Stimulated activated CD4-positive, alpha-beta T cell treated with anti-CD3 and anti-CD28 coated beads, Interleukin-15, amount 100 ng/mL, for 48 hours (primary cell): ENCODE measurements around the gene TMEM178B.

Source experiments
- DNase-seq, 2 donors: peaks; one replicate each; pipeline ENCODE4 v3.0.0-alpha.2; 2020; ENCODE audit warnings: low read depth in 2 of 2

Gene TMEM178B

DNA sequence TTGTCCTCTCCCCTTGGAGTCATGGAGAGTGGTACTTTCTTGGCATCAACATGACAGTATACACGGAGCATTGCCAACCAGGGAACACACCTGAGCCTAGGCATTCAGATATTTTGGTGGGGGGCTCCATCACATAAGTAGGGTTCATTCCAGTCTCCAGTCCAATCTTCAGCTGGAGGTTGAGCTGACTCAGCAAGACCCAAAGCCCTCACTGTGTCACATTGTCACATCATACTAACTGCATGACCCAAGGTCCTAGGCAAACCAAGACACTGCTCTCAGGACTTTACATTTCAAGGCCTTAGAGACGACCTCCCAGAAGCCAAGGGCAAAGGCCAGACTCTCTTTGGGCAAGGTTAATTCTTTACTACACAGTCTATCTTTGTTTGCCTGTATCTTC is 190.1 kb downstream of the TMEM178B start:
- DNase-seq = no peak

DNA sequence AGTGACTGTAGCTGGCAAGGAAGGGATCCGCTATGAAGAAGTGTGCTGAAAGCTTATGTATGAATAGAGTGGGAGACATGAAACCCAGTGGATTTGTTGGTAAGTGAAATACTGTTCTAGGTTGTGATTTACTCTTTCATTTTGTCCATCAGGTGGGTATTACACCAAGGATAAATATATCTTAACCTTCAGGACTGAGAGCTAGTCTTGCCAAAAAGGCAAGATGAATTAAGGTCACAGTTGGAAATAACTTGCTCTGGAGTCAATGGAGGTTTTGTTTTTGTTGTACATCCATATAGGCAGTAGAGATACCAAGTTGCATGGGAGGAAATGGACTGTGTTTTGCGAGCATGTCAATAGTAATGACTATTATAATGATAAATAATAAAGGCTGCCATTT is 190.6 kb downstream of the TMEM178B start:
- DNase-seq = no peak

- no peak for DNase-seq
These were observed 191.8 kb downstream of the TMEM178B start for GRCh38 chr7:141265668-141266067.

GRCh38 chr7:141268614-141269013 is 194.8 kb downstream of the TMEM178B start:
- DNase-seq = no peak

DNA sequence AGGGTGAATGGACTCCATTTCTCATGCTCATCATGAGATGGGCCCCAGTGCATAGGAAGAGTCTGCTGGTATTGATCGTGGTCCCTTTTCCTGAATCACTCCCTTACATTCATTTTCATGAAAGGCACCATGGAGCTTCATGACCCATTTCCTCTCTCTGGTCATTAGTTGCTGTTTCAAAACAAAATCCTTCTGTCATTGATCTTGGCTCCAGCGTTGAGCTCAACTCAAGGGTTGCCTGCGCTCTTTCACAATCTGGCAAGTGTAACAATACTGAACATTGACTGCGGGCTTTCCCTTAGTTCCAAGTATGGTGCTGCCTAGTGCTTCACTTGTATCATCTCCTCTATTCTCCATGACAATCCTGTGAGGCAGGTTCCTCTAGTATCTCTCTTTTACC is 197.6 kb downstream of the TMEM178B start:
- no peak for DNase-seq

DNA sequence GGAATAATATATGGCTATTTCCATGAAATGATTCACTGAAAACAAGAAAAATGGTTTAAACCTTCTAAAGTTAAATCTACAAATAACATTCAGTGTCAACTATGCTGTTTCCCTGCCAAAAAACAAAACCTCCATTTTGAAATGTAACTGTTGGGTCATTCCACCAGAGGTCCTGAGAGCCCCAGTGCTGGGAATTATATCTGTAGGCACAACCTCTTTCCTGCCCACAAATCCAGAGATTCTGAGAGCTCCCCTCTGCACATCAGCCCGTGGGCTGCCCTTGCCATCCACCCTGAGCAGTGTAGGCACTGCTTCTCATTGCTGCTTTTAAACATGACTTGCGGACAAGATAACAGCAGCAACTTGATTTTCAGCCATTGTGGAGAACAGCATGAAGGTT is 198.6 kb downstream of the TMEM178B start:
- DNase-seq = no peak

GRCh38 chr7:141275350-141275749 is 201.5 kb downstream of the TMEM178B start:
- no peak for DNase-seq

- no peak for DNase-seq
These were observed 202.2 kb downstream of the TMEM178B start for GRCh38 chr7:141276031-141276430.

DNA sequence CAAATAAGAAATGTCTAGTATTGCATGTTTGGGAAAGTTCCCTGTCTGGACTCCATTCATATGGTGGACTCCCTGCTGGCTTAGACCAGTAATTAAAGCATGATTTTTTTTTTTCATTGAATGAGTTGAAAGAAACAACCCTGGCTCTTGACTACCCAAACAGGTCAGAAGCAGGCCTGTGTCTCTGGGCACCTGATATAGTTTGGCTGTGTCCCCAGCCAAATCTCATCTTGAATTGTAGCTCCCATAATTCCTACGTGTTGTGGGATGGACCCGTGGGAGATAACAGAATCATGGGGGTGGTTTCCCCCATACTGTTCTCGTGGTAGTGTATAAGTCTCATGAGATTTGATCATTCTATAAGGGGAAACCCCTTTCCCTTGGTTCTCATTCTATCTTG is 206.2 kb downstream of the TMEM178B start:
- no peak for DNase-seq

GRCh38 chr7:141281311-141281710 is 207.4 kb downstream of the TMEM178B start:
- DNase-seq = no peak

DNA sequence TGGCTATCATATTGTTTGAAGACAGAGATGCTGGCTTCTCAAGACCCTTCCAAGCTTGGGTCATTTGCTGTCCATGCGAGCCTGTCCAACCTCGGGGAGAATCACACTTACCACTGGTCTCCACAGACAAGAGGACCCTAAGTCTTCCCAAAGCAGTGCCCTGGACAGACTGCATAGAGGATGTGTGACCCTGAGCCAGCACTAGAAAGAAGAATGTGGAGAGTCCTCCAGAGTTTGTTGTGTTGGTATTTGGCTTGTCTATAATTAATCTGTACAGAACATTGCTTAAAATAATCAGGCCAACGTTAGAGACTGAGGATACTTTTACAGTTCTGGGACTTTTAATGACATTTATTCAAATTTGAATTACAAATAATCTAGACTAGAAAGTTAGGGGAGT is 212.7 kb downstream of the TMEM178B start:
- no peak for DNase-seq

DNA sequence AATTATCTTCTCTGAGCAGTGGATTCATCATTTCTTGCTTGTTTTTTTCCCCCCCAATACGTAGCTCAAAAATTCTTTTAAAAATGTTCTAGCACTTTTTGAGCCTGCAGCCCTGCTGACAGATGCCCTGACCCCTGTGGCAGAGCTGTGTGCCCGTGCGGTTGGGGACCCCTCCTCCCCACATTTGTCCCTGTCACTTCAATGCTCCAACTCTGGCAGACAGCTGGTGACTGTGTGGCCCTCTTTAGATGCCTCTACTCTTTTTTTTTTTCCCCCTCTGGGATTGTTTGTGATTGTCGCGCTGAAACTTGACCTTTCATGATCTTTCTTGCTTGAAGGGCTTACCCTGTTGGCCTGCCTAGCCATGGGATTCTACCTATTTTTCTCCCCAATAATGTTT is 214.1 kb downstream of the TMEM178B start:
- DNase-seq = no peak

GRCh38 chr7:141288626-141289025 is 214.8 kb downstream of the TMEM178B start:
- DNase-seq = no peak

GRCh38 chr7:141290365-141290764 is 216.5 kb downstream of the TMEM178B start:
- no peak for DNase-seq

DNA sequence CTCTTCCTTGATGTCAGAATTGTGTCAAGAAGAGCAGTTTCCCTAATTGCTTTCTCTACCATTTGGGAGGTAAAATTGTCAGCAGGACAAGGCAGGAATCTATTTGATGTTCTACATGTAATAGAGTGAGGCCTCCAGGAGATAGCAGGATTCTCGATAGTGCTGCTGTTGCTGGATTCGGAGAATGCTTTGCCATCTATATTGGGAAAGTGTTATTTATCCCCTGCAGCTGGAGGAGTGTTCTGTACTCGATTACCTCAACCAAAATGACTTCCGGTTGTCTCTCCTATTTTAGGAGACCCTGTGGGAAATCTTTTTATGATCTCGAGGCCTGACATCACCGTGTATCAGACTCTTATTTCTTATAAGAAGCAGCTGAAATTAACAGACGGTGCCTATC is 217.1 kb downstream of the TMEM178B start:
- DNase-seq = no peak

DNA sequence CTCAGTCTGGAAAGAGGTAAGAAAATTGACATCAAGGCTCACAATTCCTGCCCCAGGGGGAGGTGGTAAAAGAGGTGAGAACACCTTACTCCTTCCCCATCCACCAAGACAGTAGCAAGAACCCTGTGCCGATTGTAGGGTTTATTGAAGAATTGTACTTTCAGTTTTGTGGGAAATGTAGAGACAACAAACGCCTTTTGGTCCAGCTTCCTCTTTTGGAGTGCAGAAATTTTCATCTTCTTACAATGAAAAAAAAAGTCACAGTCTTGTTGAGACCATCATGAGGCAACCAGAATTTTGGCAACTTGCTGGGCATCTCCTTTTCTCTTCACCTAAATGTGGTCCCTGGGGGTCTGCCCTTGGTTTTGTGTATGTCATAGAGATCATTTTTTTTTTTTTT is 217.7 kb downstream of the TMEM178B start:
- DNase-seq = no peak

- DNase-seq = no peak
These were observed 220.4 kb downstream of the TMEM178B start for GRCh38 chr7:141294143-141294829.

- DNase-seq = no peak
These were observed 221.6 kb downstream of the TMEM178B start for GRCh38 chr7:141295367-141295895.

DNA sequence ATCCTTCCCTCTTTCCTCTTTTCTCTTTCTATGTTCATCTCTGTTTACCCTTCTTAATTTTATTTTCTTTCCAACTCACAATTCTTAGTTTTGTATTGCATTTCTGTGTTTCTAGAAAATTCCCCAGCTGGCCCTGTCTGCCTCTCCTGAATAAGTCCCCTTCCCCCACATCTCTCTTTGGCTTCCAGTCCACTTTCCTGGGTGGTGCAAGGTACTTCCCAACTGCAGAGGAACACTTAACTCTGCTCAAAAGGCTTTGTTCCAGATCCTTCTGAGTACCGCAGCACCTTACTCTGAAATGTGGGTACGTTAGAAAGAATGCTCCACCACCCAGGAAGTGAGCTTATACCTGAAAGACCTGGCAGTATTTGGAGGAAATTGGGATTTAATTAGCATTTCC is 227.0 kb downstream of the TMEM178B start:
- DNase-seq = no peak

DNA sequence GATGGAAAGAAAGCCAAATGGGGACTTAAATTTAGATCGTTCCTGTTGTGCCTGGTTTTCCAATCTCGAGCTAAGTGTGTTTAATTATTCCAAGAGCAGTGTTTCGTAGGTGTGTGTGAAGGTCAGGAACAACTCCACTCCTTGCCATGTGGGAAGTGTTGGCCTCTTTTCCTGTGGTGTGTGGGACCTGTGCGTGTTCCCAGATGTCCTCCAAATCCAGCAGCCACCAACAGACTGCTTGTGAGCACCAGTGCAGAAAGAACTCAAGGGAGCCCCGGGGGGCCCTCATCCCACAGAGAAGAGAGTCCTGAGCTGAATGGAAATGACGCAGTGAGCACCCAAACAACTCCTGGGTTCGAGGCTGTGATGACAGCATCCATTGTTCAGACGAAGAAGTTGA is 227.7 kb downstream of the TMEM178B start:
- no peak for DNase-seq

DNA sequence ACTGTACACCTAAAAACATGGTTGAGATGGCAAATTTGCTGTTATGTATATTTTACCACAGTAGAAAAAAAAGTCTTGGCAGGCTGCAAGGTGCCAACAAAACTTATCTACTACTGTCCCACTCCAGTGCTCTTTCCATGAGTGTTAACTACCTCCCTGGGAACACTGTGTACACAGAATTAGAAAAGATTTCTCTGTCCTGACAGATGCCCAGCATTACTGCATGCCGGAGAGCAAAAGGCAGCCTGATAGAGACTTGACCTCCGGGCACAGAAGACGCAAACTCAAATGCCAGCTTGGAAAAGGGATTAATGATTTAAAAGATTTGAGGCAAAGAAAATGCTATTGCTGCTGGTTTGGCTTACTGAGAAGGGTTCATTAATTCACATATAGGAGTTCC is 228.8 kb downstream of the TMEM178B start:
- DNase-seq = no peak

GRCh38 chr7:141304291-141304690 is 230.4 kb downstream of the TMEM178B start:
- DNase-seq = no peak

DNA sequence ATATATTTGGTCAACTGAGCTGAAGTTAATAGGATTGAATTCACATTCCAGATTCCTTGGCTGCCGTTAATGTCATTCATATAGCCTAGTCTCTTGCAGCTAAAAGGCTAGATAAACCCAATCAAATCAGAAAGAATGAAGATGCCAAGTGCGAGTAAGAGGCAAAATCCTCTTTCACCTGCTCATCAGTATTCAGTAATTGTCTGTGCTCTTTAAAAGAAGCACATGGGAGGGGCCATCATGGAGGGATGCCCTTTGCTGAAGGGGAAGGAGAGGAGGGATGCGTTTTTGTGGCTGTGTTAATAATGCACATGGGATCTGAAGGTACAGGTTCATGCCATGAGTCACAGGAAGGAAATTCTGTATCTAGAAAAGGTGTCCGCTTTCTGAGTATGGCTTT is 232.2 kb downstream of the TMEM178B start:
- DNase-seq = no peak

DNA sequence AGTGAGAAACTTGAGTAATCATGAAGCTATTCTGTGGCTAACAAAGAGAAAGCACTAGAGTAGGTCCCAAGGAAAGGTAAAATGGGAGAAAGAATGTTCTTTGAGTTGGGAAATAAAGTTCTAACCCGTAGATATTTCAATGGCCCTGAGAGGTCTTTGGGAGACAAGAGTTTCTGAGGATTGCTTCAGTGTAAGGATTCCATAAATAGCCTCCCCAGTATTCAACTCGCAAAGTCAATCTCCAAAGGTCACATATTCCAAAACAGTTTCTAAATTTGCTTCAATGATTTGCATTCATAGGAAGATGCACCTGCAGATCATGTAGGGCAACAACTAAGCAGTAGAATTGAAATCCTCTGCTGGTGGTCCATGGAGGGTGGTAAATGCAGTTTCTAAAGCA is 238.5 kb downstream of the TMEM178B start:
- DNase-seq = no peak
